Left kidney (tissue), 2 donors: Measurements from ENCODE around the gene HTT. TPM values are rescaled to one million over a fixed set of nuclear protein-coding genes. Genes with fewer than 3 reads are reported as not detected.

Experiments
- DNase-seq: peaks from one replicate; pipeline ENCODE4 v3.0.0-alpha.2; 2013
- polyA plus RNA-seq: library from polyadenylated mRNA; unstranded; fragments of 120-200 nt; gene quantifications from one replicate; pipeline ENCODE4 v1.2.1, GENCODE V29; 2013; ENCODE audit not compliant: insufficient read length

Gene HTT
- polyA plus RNA-seq, 1 donor: 36.6 TPM

DNA sequence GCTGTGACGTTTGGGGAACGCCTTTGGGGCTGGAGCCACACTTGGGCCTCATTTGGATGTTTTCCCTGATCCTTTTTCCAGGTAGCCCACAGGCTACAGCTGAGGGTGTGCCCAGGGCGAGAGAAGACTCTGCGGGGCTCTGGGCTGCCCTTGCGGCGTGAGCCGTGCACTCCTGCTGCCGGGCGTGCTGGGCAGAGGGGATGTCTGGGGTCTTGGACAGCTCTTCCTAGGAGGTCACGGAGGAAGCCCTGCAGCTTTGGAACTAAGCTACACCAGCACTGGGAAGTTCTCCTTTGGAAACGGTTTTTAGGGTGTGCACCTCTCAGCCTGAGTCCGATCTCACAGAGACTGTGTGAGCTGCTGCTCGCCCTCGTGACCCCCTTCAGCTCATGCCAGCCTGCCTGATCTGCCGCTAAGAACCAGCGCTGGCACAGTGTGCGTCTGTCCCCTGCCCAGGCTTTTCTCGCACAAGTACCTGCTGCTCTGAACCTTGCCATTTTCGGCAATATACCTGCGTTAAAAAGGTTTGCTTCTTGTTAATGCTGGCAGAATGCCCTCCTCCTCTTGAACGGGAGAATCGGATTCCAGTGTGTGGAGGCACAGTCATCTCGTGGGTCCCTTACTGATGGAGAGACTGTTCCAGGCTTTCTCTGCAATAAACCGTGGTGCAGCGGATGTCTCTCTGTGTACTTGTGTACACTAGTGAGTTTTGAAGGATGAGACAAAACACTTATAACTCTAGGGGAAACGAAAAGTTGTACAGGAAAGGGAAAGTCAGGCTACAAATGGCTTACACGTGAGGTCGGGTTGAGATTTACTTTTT lies 188.8 kb downstream of the HTT start:
- DNase-seq: no peak

DNA sequence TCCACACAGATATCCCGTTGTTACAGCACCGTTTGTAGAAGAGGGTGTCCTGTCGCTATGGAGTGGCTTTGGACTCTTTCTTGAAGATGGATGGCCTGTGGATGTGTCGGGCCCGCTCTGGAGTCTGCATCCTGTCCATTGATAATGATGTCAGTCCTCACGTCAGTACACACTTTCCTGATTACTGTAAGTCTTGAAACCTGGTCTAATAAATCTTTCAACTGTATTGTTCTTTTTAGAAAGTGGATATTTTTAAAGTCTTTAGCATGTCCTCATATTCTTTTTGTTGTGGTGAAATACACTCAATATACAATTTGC lies 189.4 kb downstream of the HTT start:
- no peak for DNase-seq

GRCh38 chr4:3266076-3266475 lies 191.6 kb downstream of the HTT start:
- DNase-seq: no peak

- no peak for DNase-seq
Measured at GRCh38 chr4:3267576-3268394, 193.3 kb downstream of the HTT start.

- DNase-seq: no peak
Measured at GRCh38 chr4:3268395-3269104, 194.1 kb downstream of the HTT start.

DNA sequence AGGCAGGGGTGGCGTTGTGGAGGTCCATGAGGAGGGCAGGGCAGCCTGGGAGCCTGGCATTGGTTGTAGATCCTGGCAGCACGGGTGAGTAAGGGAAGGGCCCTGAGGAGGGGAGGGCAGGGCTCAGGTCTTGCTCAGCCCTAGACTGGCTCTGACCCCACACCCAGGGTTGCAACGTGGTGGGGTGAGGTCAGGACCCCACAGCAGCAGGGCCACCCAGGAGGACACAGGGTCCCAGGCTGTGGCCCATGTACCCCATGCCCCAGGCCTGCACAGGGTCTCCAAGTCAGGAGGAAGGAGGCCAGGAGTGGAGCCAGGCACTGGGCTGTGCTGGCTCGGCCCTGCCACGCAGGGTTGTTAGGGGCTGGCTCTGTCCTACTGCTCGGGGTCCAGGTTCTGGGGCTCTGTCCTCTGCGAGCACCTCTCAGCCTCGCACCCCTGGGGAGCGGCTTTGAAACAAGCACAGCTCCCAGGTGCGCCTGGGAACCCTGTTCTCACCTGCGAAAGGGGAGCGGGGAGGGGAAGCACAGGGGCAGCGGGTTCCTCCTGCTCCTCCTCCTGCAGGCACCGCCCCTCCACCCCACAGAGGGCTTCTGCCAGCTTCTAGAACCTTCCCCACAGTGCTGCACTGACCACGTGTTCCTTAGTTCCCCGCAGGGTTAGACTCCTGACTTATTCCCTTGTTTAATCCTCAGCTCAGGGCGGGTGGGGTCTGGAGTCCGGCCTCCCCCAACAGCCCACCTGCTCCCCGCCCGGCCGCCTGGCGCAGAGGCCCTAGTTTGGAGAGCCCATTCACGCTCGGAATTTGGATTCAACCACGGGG lies 194.8 kb downstream of the HTT start:
- no peak for DNase-seq

DNA sequence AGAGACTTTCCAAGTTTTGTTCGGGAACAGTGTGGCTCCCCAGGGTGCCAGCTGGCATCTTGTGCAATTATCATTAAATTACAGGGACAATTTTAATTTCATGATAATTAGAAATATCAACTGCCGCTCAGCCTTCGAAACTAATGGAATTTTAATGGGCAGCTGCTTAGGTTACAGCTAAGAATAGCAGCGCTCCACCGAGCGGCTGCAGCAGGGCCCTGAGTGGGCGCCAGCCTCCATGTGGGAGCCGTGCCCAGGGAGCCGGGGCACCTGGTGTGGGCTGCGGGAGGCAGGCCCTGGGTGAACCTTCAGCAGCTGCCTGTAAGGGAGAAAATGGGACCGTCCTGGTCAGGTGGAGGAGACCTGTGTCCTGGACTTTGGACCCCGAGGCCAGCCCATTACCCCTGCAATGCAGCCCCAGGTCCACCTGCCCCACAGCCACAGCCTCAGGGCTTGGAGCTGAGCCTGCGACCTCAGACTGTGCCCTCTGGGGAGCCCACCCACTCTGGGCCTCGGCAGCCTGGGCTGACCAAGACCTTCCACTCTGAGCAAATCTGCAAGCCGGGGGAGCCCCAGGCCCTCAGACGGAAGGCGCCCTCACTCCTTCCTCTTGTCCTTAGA lies 195.6 kb downstream of the HTT start:
- DNase-seq: no peak

- DNase-seq: no peak
Measured at GRCh38 chr4:3271131-3271530, 196.7 kb downstream of the HTT start.

DNA sequence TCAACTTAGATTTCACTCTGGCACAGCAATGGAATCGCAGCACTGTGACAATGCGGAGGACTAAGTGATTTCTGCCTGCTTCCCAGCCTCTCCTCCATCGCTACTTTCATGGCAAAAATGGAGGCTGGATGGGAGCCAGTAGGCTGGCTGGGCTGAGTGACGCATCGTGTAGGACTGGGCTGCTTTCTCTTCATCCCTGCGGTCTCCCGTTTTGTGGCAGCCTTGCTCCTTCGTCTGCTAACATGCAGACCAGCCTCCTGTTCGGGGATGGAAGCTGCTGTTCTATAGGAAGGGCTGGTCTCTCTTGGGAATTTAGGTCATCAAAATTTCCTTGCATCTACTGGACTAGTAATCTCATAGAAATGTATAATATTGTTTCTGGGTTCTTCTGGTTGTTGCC lies 202.5 kb downstream of the HTT start:
- DNase-seq: no peak

- DNase-seq: no peak
Measured at GRCh38 chr4:3280466-3280865, 206.0 kb downstream of the HTT start.

DNA sequence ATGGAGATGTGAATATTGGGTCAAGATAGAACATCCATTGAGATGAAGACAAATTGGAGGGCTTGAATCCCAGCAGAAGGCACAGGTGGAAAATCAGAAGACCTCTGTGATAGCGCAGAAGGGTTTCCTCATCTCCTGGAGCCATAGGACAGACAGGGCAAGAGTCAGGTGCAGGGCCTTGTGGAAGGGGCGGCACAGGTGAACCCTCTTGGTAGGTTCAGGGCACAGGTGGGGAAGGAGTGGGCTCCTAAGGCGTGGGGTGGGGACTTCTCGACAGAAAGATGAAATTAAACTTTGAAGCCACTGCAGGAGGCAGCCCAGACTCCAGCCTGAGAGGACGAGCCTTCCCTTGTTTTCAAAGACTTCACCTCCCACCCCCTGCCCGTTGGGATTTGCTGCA lies 209.0 kb downstream of the HTT start:
- no peak for DNase-seq

- no peak for DNase-seq
Measured at GRCh38 chr4:3283916-3284315, 209.4 kb downstream of the HTT start.

GRCh38 chr4:3284734-3285557 lies 210.5 kb downstream of the HTT start:
- DNase-seq: no peak

DNA sequence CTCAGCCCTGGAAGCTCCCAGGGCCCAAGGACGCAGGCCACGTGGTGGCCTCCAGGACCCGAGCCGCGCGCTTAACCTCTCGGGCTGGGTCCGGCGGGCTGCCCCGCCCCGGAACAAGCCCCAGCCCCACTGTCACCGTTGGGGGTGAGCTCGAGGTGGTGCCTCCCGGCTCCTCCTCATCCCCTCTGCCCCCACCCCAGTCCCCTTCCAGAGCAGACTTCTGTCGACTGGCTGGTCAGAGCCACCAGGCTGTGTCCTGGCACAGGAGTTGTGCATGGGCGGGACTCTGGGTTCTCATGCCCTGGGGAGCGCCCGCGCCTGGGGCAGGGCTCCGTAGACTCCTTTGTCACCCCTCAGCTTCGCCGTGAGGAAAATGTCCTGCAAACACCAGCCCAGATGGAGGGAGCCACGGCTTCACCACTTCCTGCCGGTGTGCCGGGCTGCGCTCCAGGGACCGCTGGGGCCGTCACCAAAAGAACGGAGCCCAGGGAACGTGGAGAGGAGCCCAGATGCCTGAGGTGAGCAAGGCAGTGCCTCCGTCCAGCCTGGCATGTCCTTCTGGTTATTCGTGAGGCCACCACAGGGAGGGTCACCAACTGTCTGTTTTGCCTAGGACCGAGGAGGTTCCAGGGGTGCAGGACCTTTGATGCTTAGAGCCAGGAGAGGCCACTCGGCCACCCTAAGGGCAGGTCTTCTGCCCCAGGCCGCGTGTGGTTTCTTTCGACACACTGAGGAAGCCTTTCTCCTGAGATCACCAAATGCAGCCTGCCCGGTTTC lies 211.3 kb downstream of the HTT start:
- DNase-seq: no peak

DNA sequence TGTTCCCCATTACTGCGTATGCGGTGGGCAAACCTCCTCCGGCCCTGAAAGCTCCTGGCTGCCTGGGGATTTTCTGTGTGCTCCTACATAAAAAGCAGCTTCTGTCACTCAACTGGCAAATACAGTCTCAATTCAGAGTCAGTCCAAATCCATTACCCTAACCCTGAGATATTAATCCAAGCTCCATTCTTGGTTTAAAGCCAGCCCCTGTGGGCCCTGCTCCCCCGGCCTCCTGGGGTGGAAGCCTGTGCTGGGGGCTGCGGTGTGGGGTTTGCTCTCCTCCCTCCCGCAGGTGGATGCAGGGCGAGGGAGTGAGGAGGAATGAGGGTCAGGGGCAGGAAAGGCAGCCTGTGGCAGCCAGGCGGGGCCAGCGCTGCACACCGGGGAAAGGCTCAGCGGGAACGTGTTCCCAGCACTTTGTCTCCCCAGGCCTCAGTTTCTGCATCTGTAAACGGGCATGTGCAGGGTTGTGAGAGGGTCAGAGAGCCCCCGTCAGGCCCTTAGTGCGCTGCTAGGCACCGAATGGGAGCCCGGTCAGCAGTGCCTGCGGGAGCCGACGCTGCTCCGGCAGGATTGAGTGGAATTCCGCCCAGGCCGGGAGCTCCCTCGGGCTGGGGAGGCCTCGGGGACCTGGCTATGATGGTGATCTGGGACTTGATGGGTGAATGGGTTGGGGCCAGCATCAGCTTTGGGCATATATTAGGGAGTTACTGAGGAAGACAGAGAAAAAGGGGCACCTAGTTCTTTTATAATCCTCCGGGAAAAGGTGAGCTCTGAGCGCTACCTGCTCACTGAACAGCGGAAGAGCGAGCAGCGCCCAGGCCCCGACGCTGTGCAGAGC lies 212.1 kb downstream of the HTT start:
- DNase-seq: no peak

- DNase-seq: no peak
Measured at GRCh38 chr4:3287271-3287971, 212.9 kb downstream of the HTT start.

GRCh38 chr4:3287972-3288570 lies 213.6 kb downstream of the HTT start:
- no peak for DNase-seq

DNA sequence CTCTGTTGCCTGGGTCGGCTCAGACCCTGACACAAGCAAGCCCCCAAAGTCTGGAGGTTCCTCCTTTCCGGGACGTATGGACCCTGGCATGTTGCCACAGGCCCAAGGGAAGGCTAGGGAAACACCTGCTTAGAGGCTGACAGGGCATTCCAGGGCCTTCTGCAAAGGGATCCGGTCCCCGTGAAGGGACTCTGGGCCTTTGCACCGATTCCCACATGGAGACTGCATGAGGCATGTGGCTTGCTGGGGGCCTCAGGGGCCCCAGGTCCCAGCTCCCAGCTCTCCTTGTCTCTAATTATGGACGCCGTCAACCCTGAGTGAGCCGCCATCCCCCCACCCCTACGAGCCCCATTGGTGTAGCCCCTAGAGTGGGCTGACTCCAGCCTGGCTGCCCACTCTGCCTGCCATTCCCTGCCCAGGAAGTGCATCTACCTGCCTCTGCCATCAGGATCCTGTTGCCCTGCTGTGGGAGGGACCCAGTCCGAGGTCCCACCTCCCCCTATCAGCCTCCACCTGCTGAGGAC lies 214.2 kb downstream of the HTT start:
- no peak for DNase-seq
